Dendritic cell treated with granulocyte-macrophage colony-stimulating factor and Interleukin-4, amounts not matched to agents 40 ng/mL and 50 ng/mL, for 4 days (primary cell): ENCODE data around the gene RCAN1.
A peak's percentile ranks its signal among the peaks of the same experiment; 100 is the strongest.
"Not testable (repeated sequence)": the region's sequence is repeated elsewhere in the genome, so short reads cannot be mapped to it uniquely, and the experiment has no call there.

Experiments
- H3K27ac Mint-ChIP-seq: one replicate; pipeline ENCODE4 v1.8.0; 2022; ENCODE audit warnings: mild to moderate bottlenecking, mixed read lengths
- H3K27me3 Mint-ChIP-seq: one replicate; pipeline ENCODE4 v1.8.0; 2022; ENCODE audit warnings: mild to moderate bottlenecking, mixed read lengths
- H3K36me3 Mint-ChIP-seq: one replicate; pipeline ENCODE4 v1.8.0; 2022; ENCODE audit warnings: low read depth, mixed read lengths
- H3K4me1 Mint-ChIP-seq: one replicate; pipeline ENCODE4 v1.8.0; 2022; ENCODE audit warnings: low read depth, mixed read lengths
- H3K4me3 Mint-ChIP-seq: one replicate; pipeline ENCODE4 v1.8.0; 2022; ENCODE audit warnings: mild to moderate bottlenecking, moderate library complexity, mixed read lengths
- H3K9me3 Mint-ChIP-seq: one replicate; pipeline ENCODE4 v1.8.0; 2022; ENCODE audit warnings: mixed read lengths
- intact Hi-C: fragments of 100-400 bp; cut with micrococcal nuclease; formaldehyde crosslinking; loops from one replicate; pipeline ENCODE4 v1.15.0; 2022

Gene RCAN1

DNA sequence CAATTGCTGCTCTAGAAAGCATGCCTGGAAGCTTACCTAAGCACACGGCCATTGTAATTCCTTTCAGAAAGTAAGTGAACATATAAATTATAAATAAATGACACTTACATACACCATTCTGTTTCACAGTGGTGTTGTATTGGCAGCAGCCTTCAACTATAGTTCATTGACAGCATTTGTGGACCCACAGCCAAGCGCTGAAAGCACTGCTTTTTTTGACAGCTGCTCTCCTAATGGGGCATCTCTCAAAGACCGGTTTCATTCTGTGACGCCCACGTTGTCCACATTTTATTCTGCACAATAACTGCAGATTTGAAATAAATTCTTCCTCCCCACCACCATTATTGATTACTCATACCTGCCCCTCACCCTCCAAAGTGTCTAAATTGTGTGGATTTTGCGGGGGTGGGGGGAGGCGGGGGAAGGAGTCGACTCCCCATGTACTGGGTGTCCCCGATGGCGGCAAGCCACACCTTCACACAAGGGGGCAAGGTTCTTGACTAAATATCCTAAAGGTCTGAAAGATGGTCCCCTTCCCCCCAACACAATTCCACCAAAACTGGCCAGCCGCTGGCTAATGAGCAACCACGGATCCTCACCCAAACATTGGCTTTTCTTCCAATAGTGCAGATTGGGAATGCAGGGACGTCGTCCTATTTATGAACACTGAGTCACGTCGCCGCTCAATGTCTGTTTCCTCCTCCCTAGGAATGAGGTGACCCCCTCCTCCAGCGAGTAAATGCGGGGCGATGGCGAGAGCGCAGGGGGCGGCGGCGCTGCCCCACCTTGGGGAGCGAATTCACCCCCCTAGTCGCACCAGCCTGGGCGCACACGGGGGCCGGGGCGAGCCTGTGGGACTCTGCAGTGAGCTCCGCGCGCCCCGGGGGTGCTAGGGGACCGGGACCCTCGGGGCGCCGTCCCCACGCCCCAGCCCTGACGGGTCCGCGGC is 960 bp downstream of the RCAN1 start:
- intact Hi-C loops, result no loop called here
- peak overlapping the region; percentile 81 for H3K4me3 Mint-ChIP-seq
- H3K9me3 Mint-ChIP-seq, result no peaks in the 10 kb centered on the region
- H3K27ac Mint-ChIP-seq, result peak overlapping the region; percentile 91
- peaks cover 9% of the 10 kb centered on the region for H3K36me3 Mint-ChIP-seq
- no peaks in the 10 kb centered on the region for H3K27me3 Mint-ChIP-seq
- peaks cover 68% of the 10 kb centered on the region for H3K4me1 Mint-ChIP-seq

DNA sequence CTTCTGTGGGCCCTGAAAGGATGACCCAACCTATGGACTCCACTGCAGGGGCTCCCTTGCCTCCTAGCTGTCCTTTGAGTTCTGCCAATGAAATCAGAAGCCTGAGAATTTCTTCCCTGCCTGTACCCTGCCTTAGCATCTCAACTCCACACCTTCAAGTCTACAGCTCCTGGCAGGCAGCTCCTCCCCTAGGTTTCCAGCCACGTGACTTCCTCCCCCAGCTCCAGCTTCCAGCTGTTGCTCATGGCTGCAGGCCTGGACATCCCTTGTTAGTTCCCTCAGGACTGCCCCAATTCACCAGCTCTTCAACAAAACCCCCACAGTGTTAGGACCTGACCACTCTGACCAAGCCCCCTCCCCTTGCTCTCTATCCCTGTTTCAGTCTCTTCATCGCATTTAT is 2.4 kb downstream of the RCAN1 start:
- intact Hi-C loops, result no loop called here
- Mint-ChIP-seq H3K27me3 (no peaks in the 10 kb centered on the region), H3K9me3 (no peaks in the 10 kb centered on the region), H3K4me1 (peaks cover 59% of the 10 kb centered on the region), H3K4me3 (peak overlapping the region; percentile 4), H3K27ac (no peak overlapping the region), H3K36me3 (peaks cover 9% of the 10 kb centered on the region)

DNA sequence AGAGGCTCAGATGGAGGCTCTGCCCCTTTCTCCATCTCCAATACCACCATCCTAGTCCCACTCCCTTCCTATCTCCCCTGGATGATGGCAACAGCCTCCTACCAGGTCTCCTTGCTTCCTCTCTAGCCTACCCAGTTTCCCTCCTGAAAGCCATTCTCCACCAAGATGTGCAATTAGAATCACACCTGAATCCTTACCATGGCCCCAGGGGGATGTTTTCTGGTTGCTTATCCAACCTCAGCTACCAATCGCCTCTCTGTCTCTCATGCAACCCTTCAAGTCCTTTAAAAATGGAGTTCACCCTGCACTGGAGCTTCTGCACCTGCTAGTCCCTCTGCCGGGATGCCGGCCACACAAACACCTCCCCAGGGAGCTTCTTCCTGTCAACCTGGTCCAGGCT is 2.9 kb downstream of the RCAN1 start:
- intact Hi-C loops, result no loop called here
- H3K27me3 Mint-ChIP-seq, result no peaks in the 10 kb centered on the region
- no peak overlapping the region for H3K4me3 Mint-ChIP-seq
- H3K4me1 Mint-ChIP-seq, result peaks cover 54% of the 10 kb centered on the region
- H3K36me3 Mint-ChIP-seq, result peaks cover 9% of the 10 kb centered on the region
- no peak overlapping the region for H3K27ac Mint-ChIP-seq
- H3K9me3 Mint-ChIP-seq, result no peaks in the 10 kb centered on the region

DNA sequence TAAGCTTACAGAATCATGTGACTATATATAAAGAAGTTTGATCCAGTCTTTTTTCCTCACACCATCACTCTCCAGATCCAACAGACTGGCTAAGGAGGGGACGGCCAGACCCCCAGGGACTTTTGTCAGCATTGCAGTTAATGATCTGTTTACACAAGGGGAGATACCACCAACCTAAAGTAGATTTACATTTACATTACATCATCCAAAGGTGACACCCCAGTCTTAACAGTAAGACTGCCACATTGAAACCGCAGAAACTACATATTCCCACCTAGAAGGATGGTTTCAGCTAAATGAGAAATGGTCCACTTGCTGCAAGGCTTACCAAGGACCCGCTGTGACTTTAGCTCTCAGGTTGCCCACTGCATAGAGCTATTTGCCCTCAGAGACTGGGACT is 3.4 kb downstream of the RCAN1 start:
- Mint-ChIP-seq H3K4me3 (no peak overlapping the region), H3K36me3 (peaks cover 9% of the 10 kb centered on the region), H3K27ac (no peak overlapping the region), H3K27me3 (no peaks in the 10 kb centered on the region), H3K9me3 (no peaks in the 10 kb centered on the region), H3K4me1 (peaks cover 48% of the 10 kb centered on the region)
- intact Hi-C loops, result no loop called here

DNA sequence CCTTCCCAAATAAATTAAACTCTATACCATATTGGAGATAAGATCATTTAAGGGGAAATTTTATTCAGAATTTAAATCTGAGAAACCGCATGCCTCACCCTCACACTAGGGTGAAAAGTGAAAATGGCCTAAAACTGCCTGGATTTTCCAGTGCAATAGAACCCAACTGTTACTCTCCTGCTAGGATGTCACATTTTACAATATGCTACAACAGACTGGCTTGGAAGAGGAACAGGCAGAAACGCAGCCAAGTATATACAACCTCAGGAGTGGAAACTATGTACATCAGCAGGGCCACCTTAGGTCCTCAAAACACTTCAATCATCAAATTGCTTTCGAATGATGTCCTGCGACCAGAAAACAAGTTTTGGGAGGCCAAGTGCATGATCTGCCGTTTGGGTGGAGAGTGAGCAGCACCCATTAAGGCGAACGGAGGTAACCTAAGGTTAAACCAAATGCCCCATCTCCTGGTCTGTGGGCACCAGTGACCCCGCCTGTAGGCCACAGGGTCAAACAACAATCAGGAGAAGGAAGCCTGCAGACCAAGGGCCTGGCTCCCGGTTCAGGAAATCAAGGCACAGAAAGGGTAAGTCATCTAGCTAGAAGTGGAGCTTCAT is 4.9 kb downstream of the RCAN1 start:
- no peak overlapping the region for H3K27ac Mint-ChIP-seq
- H3K27me3 Mint-ChIP-seq, result no peaks in the 10 kb centered on the region
- no peak overlapping the region for H3K4me3 Mint-ChIP-seq
- H3K9me3 Mint-ChIP-seq, result no peaks in the 10 kb centered on the region
- H3K36me3 Mint-ChIP-seq, result peaks cover 10% of the 10 kb centered on the region
- intact Hi-C loops, result no loop called here
- H3K4me1 Mint-ChIP-seq, result peaks cover 41% of the 10 kb centered on the region

DNA sequence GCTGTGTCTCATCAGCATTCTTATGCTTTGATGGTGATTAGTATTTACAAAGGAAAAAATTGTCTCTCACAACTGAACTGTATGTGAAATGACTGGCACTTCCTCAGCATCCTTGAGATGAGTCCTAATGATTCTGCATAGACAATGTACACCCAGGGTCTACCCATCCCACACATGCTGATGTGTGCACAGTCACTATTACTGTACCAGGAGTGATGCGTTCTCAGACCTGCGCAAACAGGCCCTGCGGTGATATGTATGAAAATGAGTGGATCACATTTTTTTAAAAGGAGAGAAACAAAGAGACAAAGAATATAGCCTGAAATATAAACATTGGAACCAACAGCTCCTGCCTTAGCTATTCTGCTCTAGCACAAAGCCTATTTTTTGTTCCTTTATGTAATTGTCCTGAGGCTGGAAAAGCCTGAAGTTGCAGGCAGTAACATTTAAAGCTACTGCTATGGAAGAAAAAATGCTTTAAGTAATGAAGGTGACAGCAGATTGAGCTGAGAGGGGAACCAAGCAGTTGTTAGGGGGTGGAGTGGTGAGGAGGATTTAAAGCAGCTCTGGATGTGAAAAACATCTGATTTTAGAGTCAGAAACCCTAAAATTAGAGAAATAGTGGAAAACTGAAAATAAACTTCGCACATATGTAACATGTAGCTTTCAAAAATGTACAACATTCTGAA is 5.5 kb downstream of the RCAN1 start:
- Mint-ChIP-seq H3K9me3 (no peaks in the 10 kb centered on the region), H3K27ac (no peak overlapping the region), H3K36me3 (peaks cover 13% of the 10 kb centered on the region), H3K4me1 (peaks cover 45% of the 10 kb centered on the region), H3K4me3 (no peak overlapping the region), H3K27me3 (no peaks in the 10 kb centered on the region)
- intact Hi-C loops, result no loop called here

DNA sequence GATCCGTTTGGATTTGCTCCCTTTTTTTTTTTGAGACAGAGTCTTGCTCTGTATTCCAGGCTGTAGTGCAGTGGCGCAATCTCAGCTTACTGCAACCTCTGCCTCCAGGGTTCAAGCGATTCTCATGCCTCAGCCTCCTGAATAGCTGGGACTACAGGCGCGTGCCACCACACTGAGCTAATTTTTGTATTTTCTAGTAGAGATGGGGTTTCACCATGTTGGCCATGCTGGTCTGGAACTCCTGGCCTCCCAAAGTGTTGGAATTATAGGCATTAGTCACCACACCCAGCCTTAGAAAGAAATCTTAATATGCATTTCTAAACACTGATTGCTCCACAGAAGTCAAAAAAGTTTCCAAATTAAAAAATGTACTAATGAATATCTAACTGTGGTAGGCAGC is 7.5 kb downstream of the RCAN1 start:
- not testable (repeated sequence) for H3K27ac Mint-ChIP-seq, H3K27me3 Mint-ChIP-seq, H3K36me3 Mint-ChIP-seq, H3K4me3 Mint-ChIP-seq, H3K9me3 Mint-ChIP-seq
- intact Hi-C loops, result loop anchor here (2.0 kb wide), 1 partner anchor 21 kb away; no protein-coding TSS in a partner anchor
- H3K4me1 Mint-ChIP-seq, result peaks cover 29% of the 10 kb centered on the region

DNA sequence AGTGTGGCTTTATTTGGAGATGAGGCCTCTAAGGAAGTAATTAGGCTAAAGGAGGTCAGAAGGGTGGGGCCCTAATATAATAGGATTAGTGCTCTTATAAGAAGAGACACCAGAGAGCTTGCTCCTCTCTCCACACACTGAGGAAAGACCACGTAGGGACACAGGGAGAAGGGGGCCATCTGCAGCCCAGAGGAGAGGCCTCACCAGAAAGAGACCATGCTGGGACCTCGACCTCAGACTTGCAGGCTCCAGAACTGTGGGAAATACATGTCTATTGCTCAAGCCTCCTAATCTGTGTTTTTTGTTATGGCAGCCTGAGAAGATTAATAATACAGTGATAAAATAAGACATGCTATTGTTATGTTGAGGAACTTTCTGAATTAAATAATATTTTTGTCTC is 8.3 kb downstream of the RCAN1 start:
- intact Hi-C loops, result loop anchor here (2.0 kb wide), 1 partner anchor 22 kb away; no protein-coding TSS in a partner anchor
- Mint-ChIP-seq H3K27me3 (no peaks in the 10 kb centered on the region), H3K27ac (no peak overlapping the region), H3K36me3 (peaks cover 7% of the 10 kb centered on the region), H3K4me1 (peaks cover 22% of the 10 kb centered on the region), H3K4me3 (no peak overlapping the region), H3K9me3 (no peaks in the 10 kb centered on the region)

DNA sequence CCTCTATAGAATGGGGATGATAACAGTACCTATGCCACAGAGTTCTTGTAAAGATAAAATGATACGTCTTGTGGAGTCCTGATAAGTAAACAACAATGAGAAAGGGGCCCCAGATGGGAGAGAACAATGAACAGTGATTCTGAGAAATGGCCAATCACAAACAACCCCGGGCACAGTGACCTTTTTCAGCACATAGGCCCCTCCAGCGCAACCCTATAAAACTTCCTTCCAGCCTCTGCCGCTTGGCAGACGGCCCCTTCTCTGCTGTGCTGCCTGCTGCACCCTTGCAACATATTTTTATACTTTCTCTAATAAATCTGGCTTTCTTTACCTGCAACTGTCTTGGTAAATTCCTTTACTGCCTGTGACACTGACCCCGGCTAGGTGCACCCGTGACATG is 8.9 kb downstream of the RCAN1 start:
- Mint-ChIP-seq H3K27me3 (no peaks in the 10 kb centered on the region), H3K36me3 (peaks cover 7% of the 10 kb centered on the region), H3K4me3 (no peak overlapping the region), H3K27ac (no peak overlapping the region), H3K9me3 (no peaks in the 10 kb centered on the region), H3K4me1 (peaks cover 22% of the 10 kb centered on the region)
- intact Hi-C loops, result loop anchor here (2.0 kb wide), 1 partner anchor 23 kb away; no protein-coding TSS in a partner anchor

DNA sequence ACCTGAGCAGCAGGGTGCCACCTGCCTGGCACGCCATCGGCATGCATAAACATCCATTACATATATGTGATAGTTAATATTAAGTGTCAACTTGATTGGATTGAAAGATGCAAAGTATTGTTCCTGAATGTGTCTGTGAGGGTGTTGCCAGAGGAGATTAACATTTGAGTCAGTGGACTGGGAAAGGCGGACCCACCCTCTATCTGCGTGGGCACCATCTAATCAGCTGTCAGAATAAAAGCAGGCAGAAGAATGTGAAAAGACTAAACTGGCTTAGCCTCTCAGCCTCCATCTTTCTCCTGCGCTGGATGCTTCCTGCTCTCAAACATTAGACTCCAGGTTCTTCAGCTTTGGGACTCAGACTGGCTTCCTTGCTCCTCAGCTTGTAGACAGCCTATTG is 10.0 kb downstream of the RCAN1 start:
- not testable (repeated sequence) for H3K27me3 Mint-ChIP-seq, H3K4me3 Mint-ChIP-seq, H3K9me3 Mint-ChIP-seq, H3K36me3 Mint-ChIP-seq
- intact Hi-C loops, result loop anchor here (5.0 kb wide), 1 partner anchor 83 kb away; no protein-coding TSS in a partner anchor
- Mint-ChIP-seq H3K27ac (peak overlapping the region; percentile 21), H3K4me1 (peaks cover 21% of the 10 kb centered on the region)

DNA sequence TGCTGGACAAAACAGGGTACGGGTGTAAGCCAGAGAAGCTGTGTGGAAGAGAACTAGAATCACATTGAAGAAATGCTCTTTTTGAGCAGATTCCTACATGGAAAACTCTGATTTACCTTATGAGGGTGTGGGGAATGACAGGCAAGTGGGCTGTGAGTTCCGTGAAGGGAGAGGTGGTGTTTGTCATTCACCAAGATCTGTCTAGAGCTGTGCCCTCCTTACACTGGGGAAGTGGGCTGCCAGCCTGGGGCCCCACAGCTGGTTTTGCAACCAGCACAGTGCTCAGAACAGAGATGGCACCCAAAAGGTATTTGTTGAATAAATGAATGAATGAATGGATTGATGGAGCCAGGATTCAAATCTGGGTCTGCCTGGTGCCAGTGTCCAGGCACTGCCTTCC is 10.4 kb downstream of the RCAN1 start:
- H3K4me1 Mint-ChIP-seq, result peaks cover 17% of the 10 kb centered on the region

DNA sequence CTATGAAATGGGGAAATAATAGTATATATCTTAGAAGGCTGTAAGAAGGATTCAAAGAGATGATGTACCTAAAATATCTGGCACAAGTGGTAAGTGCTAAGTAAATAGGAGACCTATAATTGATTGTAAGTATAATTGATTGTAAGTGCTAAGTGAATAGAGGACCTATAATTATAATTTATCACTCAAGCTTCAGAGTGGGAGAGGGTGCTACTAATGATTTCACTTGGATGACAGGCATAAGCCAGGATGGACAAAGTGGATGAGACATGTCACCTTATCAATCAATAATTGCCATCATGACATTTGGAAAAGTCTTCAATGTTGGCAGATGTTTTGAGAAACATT is 11.2 kb downstream of the RCAN1 start:
- no peaks in the 10 kb centered on the region for H3K27me3 Mint-ChIP-seq

More for the DNA sequence above, 10.4 kb downstream of the RCAN1 start:
- no peaks in the 10 kb centered on the region for H3K9me3 Mint-ChIP-seq
- H3K36me3 Mint-ChIP-seq, result peaks cover 7% of the 10 kb centered on the region
- intact Hi-C loops, result loop anchor here (5.0 kb wide), 1 partner anchor 82 kb away; no protein-coding TSS in a partner anchor
- H3K27ac Mint-ChIP-seq, result peak overlapping the region; percentile 21
- no peaks in the 10 kb centered on the region for H3K27me3 Mint-ChIP-seq
- H3K4me3 Mint-ChIP-seq, result no peak overlapping the region

DNA sequence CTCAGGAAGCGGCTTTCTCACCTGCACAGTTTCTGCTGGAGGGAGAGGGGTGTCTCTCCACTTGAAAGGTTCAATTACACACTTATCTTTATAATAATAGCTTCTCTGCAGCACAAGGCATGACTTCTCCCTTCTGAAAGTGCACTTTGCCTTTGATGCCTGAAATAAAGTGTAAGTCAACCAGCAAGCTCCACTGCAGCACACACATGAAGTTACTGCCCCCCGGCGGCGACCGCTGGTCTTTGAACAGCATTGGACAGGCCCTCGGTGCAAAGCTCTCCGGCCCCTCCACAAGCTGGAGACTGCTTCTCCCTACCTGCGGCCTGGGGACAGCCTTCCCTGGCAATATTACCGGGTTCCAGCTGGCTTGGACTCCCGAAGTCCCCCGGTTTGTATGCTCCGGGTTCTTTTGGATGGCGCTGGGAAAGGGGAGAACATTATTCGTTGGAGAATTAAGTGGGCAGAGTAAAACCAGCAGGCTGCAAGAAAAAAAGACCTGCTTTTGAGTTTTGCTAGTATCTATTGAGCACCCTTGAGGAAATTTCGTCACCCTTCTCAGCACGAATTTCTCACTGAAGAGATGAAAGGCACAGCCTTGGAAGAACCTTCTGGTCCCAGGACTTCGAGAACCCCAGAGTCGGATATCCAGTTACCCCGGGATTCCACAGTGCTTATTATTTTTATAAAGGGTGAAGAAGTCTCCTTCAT is 11.8 kb downstream of the RCAN1 start:
- intact Hi-C loops, result loop anchor here (1.0 to 5.0 kb wide), 2 partner anchors 81 to 93 kb away; no protein-coding TSS in a partner anchor
- Mint-ChIP-seq H3K4me1 (peaks cover 12% of the 10 kb centered on the region), H3K4me3 (no peak overlapping the region), H3K27me3 (no peaks in the 10 kb centered on the region), H3K9me3 (no peaks in the 10 kb centered on the region), H3K27ac (no peak overlapping the region), H3K36me3 (peaks cover 7% of the 10 kb centered on the region)

More for the DNA sequence above, 11.2 kb downstream of the RCAN1 start:
- no peak overlapping the region for H3K4me3 Mint-ChIP-seq
- intact Hi-C loops, result loop anchor here (1.0 to 5.0 kb wide), 2 partner anchors 81 to 93 kb away; no protein-coding TSS in a partner anchor
- peaks cover 12% of the 10 kb centered on the region for H3K4me1 Mint-ChIP-seq
- peaks cover 7% of the 10 kb centered on the region for H3K36me3 Mint-ChIP-seq
- no peaks in the 10 kb centered on the region for H3K9me3 Mint-ChIP-seq
- H3K27ac Mint-ChIP-seq, result no peak overlapping the region
